Neural progenitor cell (in vitro differentiated cells): Measurements from ENCODE around the gene NLGN3. TPM values are rescaled to one million over a fixed set of nuclear protein-coding genes. Genes with fewer than 3 reads are reported as not detected.

Experiments
- DNase-seq: peaks from one replicate; pipeline ENCODE4 v3.0.0-alpha.2; 2016; ENCODE audit warnings: low spot score
- H2AFZ ChIP-seq: fragments of 200-600 bp; sonication (generic); replicated peaks from 2 replicates; pipeline ENCODE4 v1.6.1; 2016; ENCODE audit warnings: antibody characterized with exemption
- H3F3A ChIP-seq: fragments of 200-600 bp; sonication (generic); 2 replicates; pipeline ENCODE4 v1.6.1; 2016; ENCODE audit warnings: antibody characterized with exemption, low read depth
- H3K27ac ChIP-seq: fragments of 200-600 bp; sonication (generic); 2 replicates; pipeline ENCODE4 v1.5.1; 2016; ENCODE audit warnings: mild to moderate bottlenecking
- H3K27me3 ChIP-seq: fragments of 200-600 bp; sonication (generic); 2 replicates; pipeline ENCODE4 v1.6.1; 2016; ENCODE audit warnings: mild to moderate bottlenecking, moderate library complexity
- H3K36me3 ChIP-seq: fragments of 200-600 bp; sonication (generic); 2 replicates; pipeline ENCODE4 v1.5.1; 2016
- H3K4me1 ChIP-seq: fragments of 200-600 bp; sonication (generic); 2 replicates; pipeline ENCODE4 v1.6.1; 2016; ENCODE audit warnings: mixed run types
- H3K4me2 ChIP-seq: fragments of 200-600 bp; sonication (generic); 2 replicates; pipeline ENCODE4 v1.6.1; 2016
- H3K4me3 ChIP-seq: fragments of 200-600 bp; sonication (generic); 2 replicates; pipeline ENCODE4 v1.5.1; 2016
- H3K79me2 ChIP-seq: fragments of 200-600 bp; sonication (generic); 2 replicates; pipeline ENCODE4 v1.6.1; 2016; ENCODE audit warnings: low read depth
- H3K9ac ChIP-seq: fragments of 200-600 bp; sonication (generic); 2 replicates; pipeline ENCODE4 v1.6.1; 2016
- H3K9me3 ChIP-seq: fragments of 200-600 bp; sonication (generic); 2 replicates; pipeline ENCODE4 v1.5.1; 2016; ENCODE audit warnings: low read depth
- H4K20me1 ChIP-seq: fragments of 200-600 bp; sonication (generic); 2 replicates; pipeline ENCODE4 v1.6.1; 2016; ENCODE audit warnings: low read depth
- H3K27ac Mint-ChIP-seq: 3 replicates; pipeline ENCODE4 v1.8.0; 2021; ENCODE audit warnings: mixed read lengths
- H3K27me3 Mint-ChIP-seq: 2 replicates; pipeline ENCODE4 v1.8.0; 2022; ENCODE audit warnings: low read depth, mild to moderate bottlenecking, inconsistent platforms, moderate library complexity, mixed read lengths; ENCODE audit not compliant: insufficient read depth
- H3K36me3 Mint-ChIP-seq: 3 replicates; pipeline ENCODE4 v1.8.0; 2021; ENCODE audit warnings: mixed read lengths
- H3K4me1 Mint-ChIP-seq: 3 replicates; pipeline ENCODE4 v1.8.0; 2021; ENCODE audit warnings: mixed read lengths
- H3K4me3 Mint-ChIP-seq: 3 replicates; pipeline ENCODE4 v1.8.0; 2021; ENCODE audit warnings: mild to moderate bottlenecking, moderate library complexity, mixed read lengths
- H3K9me3 Mint-ChIP-seq: 3 replicates; pipeline ENCODE4 v1.8.0; 2020; ENCODE audit warnings: mixed read lengths
- CTCF ChIP-seq: fragments of 200-600 bp; sonication (generic); IDR thresholded peaks from 2 replicates; pipeline ENCODE4 v1.5.1; 2017; ENCODE audit warnings: antibody characterized with exemption, mild to moderate bottlenecking
- EZH2 ChIP-seq: fragments of 200-600 bp; sonication (generic); IDR thresholded peaks from 2 replicates; pipeline ENCODE4 v1.6.1; 2017; ENCODE audit warnings: antibody characterized with exemption, mild to moderate bottlenecking, moderate library complexity
- EZH2phosphoT487 ChIP-seq: fragments of 200-600 bp; sonication (generic); IDR thresholded peaks from 2 replicates; pipeline ENCODE4 v1.6.1; 2017; ENCODE audit warnings: antibody characterized with exemption
- total RNA-seq: library from RNA; depleted of rRNA; stranded (reverse); fragments of >200 nt; gene quantifications from 2 replicates; pipeline ENCODE4 v1.2.3, GENCODE V29; 2015; ENCODE audit warnings: low replicate concordance

NLGN3 gene
- total RNA-seq, 1 donor from 2014 or later = 10.0 TPM

- Histone ChIP-seq H3K4me2 (no peak overlapping the region), H3K4me1 (no peaks in the 10 kb centered on the region), H3F3A (no peaks in the 10 kb centered on the region), H3K36me3 (no peaks in the 10 kb centered on the region), H3K4me3 (no peak overlapping the region), H3K9ac (no peak overlapping the region), H3K9me3 (no peaks in the 10 kb centered on the region), H3K27ac (no peak overlapping the region), H3K27me3 (no peaks in the 10 kb centered on the region), H2AFZ (no peak overlapping the region), H4K20me1 (no peaks in the 10 kb centered on the region), H3K79me2 (no peaks in the 10 kb centered on the region)
- no peak for TF ChIP-seq EZH2
- TF ChIP-seq CTCF = no peak
- TF ChIP-seq EZH2phosphoT487 = no peak
- Mint-ChIP-seq H3K36me3 (no peaks in the 10 kb centered on the region), H3K27me3 (peaks cover 3% of the 10 kb centered on the region), H3K27ac (peak overlapping the region; percentile 11), H3K9me3 (peaks cover 15% of the 10 kb centered on the region), H3K4me3 (no peak overlapping the region), H3K4me1 (peaks cover 17% of the 10 kb centered on the region)
- no peak for DNase-seq
These were observed 51.5 kb downstream of the NLGN3 start for GRCh38 chrX:71195964-71196649.

GRCh38 chrX:71198066-71198465 lies 53.4 kb downstream of the NLGN3 start:
- no peak overlapping the region for H3K4me2 ChIP-seq
- no peaks in the 10 kb centered on the region for H3K79me2 ChIP-seq
- Mint-ChIP-seq H3K27ac (no peak overlapping the region), H3K4me1 (peaks cover 13% of the 10 kb centered on the region), H3K36me3 (no peaks in the 10 kb centered on the region), H3K9me3 (peaks cover 8% of the 10 kb centered on the region), H3K27me3 (peaks cover 3% of the 10 kb centered on the region), H3K4me3 (no peak overlapping the region)
- H3K4me1 ChIP-seq = no peaks in the 10 kb centered on the region
- H3K27ac ChIP-seq = no peak overlapping the region
- H3K4me3 ChIP-seq = no peak overlapping the region
- H3K27me3 ChIP-seq = no peaks in the 10 kb centered on the region
- H2AFZ ChIP-seq = no peak overlapping the region
- H3K36me3 ChIP-seq = no peaks in the 10 kb centered on the region
- no peaks in the 10 kb centered on the region for H4K20me1 ChIP-seq
- no peak overlapping the region for H3K9ac ChIP-seq
- TF ChIP-seq CTCF = no peak
- no peak for TF ChIP-seq EZH2phosphoT487
- TF ChIP-seq EZH2 = no peak
- H3K9me3 ChIP-seq = no peaks in the 10 kb centered on the region
- no peak for DNase-seq
- no peaks in the 10 kb centered on the region for H3F3A ChIP-seq

- Histone ChIP-seq H3K36me3 (no peaks in the 10 kb centered on the region), H3K27ac (no peak overlapping the region), H3K27me3 (no peaks in the 10 kb centered on the region), H3K4me1 (no peaks in the 10 kb centered on the region), H3K9me3 (no peaks in the 10 kb centered on the region), H3K4me2 (no peak overlapping the region), H3K4me3 (no peak overlapping the region), H4K20me1 (no peaks in the 10 kb centered on the region), H3K9ac (no peak overlapping the region), H3F3A (no peaks in the 10 kb centered on the region), H3K79me2 (no peaks in the 10 kb centered on the region), H2AFZ (no peak overlapping the region)
- Mint-ChIP-seq H3K4me1 (peaks cover 13% of the 10 kb centered on the region), H3K9me3 (peaks cover 8% of the 10 kb centered on the region), H3K36me3 (no peaks in the 10 kb centered on the region), H3K27me3 (peaks cover 3% of the 10 kb centered on the region), H3K27ac (no peak overlapping the region), H3K4me3 (no peak overlapping the region)
- DNase-seq = no peak
- TF ChIP-seq CTCF (no peak), EZH2 (no peak), EZH2phosphoT487 (no peak)
These were observed 54.8 kb downstream of the NLGN3 start for GRCh38 chrX:71199252-71200008.
